ENCODE results near the gene HVCN1.

DNA sequence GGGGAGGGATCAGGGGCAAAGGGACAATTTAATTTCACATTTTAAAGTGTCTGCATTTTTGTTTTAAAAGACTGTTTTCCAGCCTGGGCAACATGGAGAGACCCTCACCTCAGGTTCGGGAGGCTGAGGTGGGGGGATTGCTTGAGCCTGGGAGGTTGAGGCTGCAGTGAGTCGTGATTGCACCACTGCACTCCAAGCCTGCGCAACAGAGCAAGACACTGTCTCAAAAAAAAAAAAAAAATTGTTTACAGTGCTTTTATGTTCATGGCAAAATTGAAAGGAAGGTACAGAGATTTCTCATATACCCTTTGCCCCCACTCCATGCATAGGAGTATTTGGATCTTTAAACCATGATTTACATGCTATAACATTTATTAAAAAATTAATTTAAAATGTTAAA is 16.4 kb upstream of the HVCN1 start:
- TF ChIP-seq EZH2 (IDR thresholded peaks at IDR 0.05; ENCODE audit: borderline replicate concordance, insufficient read depth, low read depth, low read length, poor library complexity, severe bottlenecking) = no peak
- TF ChIP-seq, protein P1, sequence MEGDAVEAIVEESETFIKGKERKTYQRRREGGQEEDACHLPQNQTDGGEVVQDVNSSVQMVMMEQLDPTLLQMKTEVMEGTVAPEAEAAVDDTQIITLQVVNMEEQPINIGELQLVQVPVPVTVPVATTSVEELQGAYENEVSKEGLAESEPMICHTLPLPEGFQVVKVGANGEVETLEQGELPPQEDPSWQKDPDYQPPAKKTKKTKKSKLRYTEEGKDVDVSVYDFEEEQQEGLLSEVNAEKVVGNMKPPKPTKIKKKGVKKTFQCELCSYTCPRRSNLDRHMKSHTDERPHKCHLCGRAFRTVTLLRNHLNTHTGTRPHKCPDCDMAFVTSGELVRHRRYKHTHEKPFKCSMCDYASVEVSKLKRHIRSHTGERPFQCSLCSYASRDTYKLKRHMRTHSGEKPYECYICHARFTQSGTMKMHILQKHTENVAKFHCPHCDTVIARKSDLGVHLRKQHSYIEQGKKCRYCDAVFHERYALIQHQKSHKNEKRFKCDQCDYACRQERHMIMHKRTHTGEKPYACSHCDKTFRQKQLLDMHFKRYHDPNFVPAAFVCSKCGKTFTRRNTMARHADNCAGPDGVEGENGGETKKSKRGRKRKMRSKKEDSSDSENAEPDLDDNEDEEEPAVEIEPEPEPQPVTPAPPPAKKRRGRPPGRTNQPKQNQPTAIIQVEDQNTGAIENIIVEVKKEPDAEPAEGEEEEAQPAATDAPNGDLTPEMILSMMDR (IDR thresholded peaks at IDR 0.05) = no peak
